PFSK-1 (cell line): ENCODE data around the gene ENPP6.

ENCODE experiments used
- FOXP2 ChIP-seq: optimal IDR thresholded peaks from 2 replicates; pipeline ENCODE3; 2011; ENCODE audit warnings: borderline replicate concordance, control low read depth, inconsistent platforms; ENCODE audit not compliant: insufficient read depth; ENCODE audit errors: extremely low read length, extremely low read depth
- POLR2AphosphoS5 ChIP-seq: IDR thresholded peaks from 2 replicates; pipeline ENCODE4 v1.6.1; 2012; ENCODE audit warnings: low read depth, mild to moderate bottlenecking, control low read depth, low read length, moderate library complexity
- REST ChIP-seq, 2 experiments: IDR thresholded peaks; 2 replicates each; pipeline versions ENCODE4 v1.6.1 to v1.8.0; 2011 to 2012; ENCODE audit warnings: low read depth in 2 of 2, low read length in 2 of 2, control low read depth in 1 of 2, inconsistent platforms in 1 of 2, mild to moderate bottlenecking in 1 of 2, moderate library complexity in 1 of 2; ENCODE audit not compliant: insufficient read depth in 1 of 2
- SIN3A ChIP-seq: IDR thresholded peaks from 2 replicates; pipeline ENCODE4 v1.6.1; 2012; ENCODE audit warnings: mild to moderate bottlenecking, low read length, moderate library complexity, borderline replicate concordance; ENCODE audit not compliant: insufficient read depth
- TAF1 ChIP-seq: IDR thresholded peaks from 2 replicates; pipeline ENCODE4 v1.6.1; 2012; ENCODE audit warnings: low read length, control low read depth, borderline replicate concordance; ENCODE audit not compliant: insufficient read depth

The ENPP6 gene

GRCh38 chr4:184166736-184167135 lies 50.9 kb downstream of the ENPP6 start:
- TF ChIP-seq TAF1, result no peak
- TF ChIP-seq FOXP2, result no peak
- no peak for TF ChIP-seq POLR2AphosphoS5
- no peak for TF ChIP-seq REST (IDR thresholded peaks at IDR 0.05; ENCODE audit: insufficient read depth in 1 of 2, low read depth in 2 of 2, low read length in 2 of 2)
- no peak for TF ChIP-seq SIN3A

- TF ChIP-seq SIN3A (no peak), POLR2AphosphoS5 (no peak), FOXP2 (no peak), TAF1 (no peak), REST (IDR thresholded peaks at IDR 0.05; ENCODE audit: insufficient read depth in 1 of 2, low read depth in 2 of 2, low read length in 2 of 2) (no peak)
Observed at GRCh38 chr4:184165291-184165690, 52.4 kb downstream of the ENPP6 start.

GRCh38 chr4:184163813-184164212 lies 53.9 kb downstream of the ENPP6 start:
- TF ChIP-seq POLR2AphosphoS5 (no peak), TAF1 (no peak), SIN3A (no peak), FOXP2 (no peak), REST (IDR thresholded peaks at IDR 0.05; ENCODE audit: insufficient read depth in 1 of 2, low read depth in 2 of 2, low read length in 2 of 2) (no peak)

- TF ChIP-seq TAF1 (no peak), SIN3A (no peak), FOXP2 (no peak), POLR2AphosphoS5 (no peak), REST (IDR thresholded peaks at IDR 0.05; ENCODE audit: insufficient read depth in 1 of 2, low read depth in 2 of 2, low read length in 2 of 2) (no peak)
Observed at GRCh38 chr4:184162596-184162995, 55.1 kb downstream of the ENPP6 start.

- no peak for TF ChIP-seq TAF1
- no peak for TF ChIP-seq SIN3A
- no peak for TF ChIP-seq REST (IDR thresholded peaks at IDR 0.05; ENCODE audit: insufficient read depth in 1 of 2, low read depth in 2 of 2, low read length in 2 of 2)
- TF ChIP-seq POLR2AphosphoS5, result no peak
- no peak for TF ChIP-seq FOXP2
Observed at GRCh38 chr4:184157322-184157721, 60.4 kb downstream of the ENPP6 start.
